ENCODE data around the gene CCDC17.

Gene CCDC17

DNA sequence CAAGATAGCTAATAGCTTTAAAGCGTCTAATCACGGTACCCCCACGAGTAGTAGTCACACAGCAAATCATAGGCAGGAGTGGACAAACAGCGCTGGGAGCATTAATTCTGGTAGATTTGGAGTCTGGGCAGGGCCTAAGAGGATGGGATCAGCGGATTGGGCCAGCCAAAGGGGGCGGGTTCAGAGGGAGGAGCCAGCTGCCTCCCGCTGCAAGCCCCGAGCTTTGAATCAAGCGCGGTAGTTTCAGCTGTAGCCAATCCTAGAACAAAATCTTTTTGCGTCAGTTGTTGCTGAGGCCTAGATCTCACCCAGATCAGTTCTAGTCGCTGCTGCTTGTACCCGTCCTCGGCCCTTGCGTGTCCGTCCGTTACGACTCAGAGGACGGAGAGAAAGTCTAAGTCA lies 40.6 kb downstream of the CCDC17 start:
- FAIRE-seq: peak; percentile 78

GRCh38 chr1:45574105-45574626 lies 49.7 kb downstream of the CCDC17 start:
- no peak for FAIRE-seq

- no peak for FAIRE-seq
Measured at GRCh38 chr1:45573231-45573804, 50.5 kb downstream of the CCDC17 start.

GRCh38 chr1:45570631-45571030 lies 53.2 kb downstream of the CCDC17 start:
- FAIRE-seq: no peak
